MM.1S (cell line): ENCODE measurements around the gene COBL.

Experiments
- DNase-seq: peaks from one replicate; pipeline ENCODE4 v3.0.0-alpha.2; 2015
- H2AFZ ChIP-seq: fragments of 300-600 bp; sonication (generic); 2 replicates; pipeline ENCODE4 v1.6.0; 2016; ENCODE audit warnings: antibody characterized with exemption, low read length
- H3F3A ChIP-seq: fragments of 300-600 bp; sonication (generic); 2 replicates; pipeline ENCODE4 v1.6.1; 2016; ENCODE audit warnings: mild to moderate bottlenecking, antibody characterized with exemption, low read length, moderate library complexity, mixed read lengths; ENCODE audit not compliant: insufficient read depth
- H3K27ac ChIP-seq: fragments of 300-600 bp; sonication (generic); 2 replicates; pipeline ENCODE4 v1.5.1; 2016; ENCODE audit warnings: mild to moderate bottlenecking, low read length
- H3K27me3 ChIP-seq: fragments of 300-600 bp; sonication (generic); replicated peaks from 2 replicates; pipeline ENCODE4 v1.6.0; 2016; ENCODE audit warnings: low read length; ENCODE audit not compliant: insufficient read depth
- H3K36me3 ChIP-seq: fragments of 300-600 bp; sonication (generic); replicated peaks from 2 replicates; pipeline ENCODE4 v1.6.1; 2016; ENCODE audit warnings: mild to moderate bottlenecking, low read length, mixed read lengths; ENCODE audit not compliant: insufficient read depth
- H3K4me1 ChIP-seq: fragments of 300-600 bp; sonication (generic); 2 replicates; pipeline ENCODE4 v1.6.1; 2016; ENCODE audit warnings: low read length, mixed read lengths
- H3K4me2 ChIP-seq: fragments of 300-600 bp; sonication (generic); 2 replicates; pipeline ENCODE4 v1.6.0; 2016; ENCODE audit warnings: low read depth, low read length
- H3K4me3 ChIP-seq: fragments of 300-600 bp; sonication (generic); 2 replicates; pipeline ENCODE4 v1.5.1; 2016; ENCODE audit warnings: low read length, mixed read lengths
- H3K79me2 ChIP-seq: fragments of 300-600 bp; sonication (generic); 2 replicates; pipeline ENCODE4 v1.6.1; 2016; ENCODE audit warnings: mixed run types, low read length, mixed read lengths
- H3K9ac ChIP-seq: fragments of 300-600 bp; sonication (generic); 2 replicates; pipeline ENCODE4 v1.6.1; 2016; ENCODE audit warnings: low read length, mixed read lengths
- H3K9me2 ChIP-seq: fragments of 300-600 bp; sonication (generic); replicated peaks from 2 replicates; pipeline ENCODE4 v1.6.1; 2016; ENCODE audit warnings: mild to moderate bottlenecking, low read length, mixed read lengths; ENCODE audit not compliant: insufficient read depth
- H3K9me3 ChIP-seq: fragments of 300-600 bp; sonication (generic); replicated peaks from 2 replicates; pipeline ENCODE4 v1.6.1; 2016; ENCODE audit warnings: mild to moderate bottlenecking, low read length, mixed read lengths; ENCODE audit not compliant: insufficient read depth
- H4K20me1 ChIP-seq: fragments of 300-600 bp; sonication (generic); 2 replicates; pipeline ENCODE4 v1.6.1; 2016; ENCODE audit warnings: mild to moderate bottlenecking, low read length, moderate library complexity, mixed read lengths; ENCODE audit not compliant: insufficient read depth
- CTCF ChIP-seq: fragments of 300-600 bp; sonication (generic); IDR thresholded peaks from 2 replicates; pipeline ENCODE4 v1.5.1; 2016; ENCODE audit warnings: antibody characterized with exemption, low read length, mixed read lengths
- EZH2 ChIP-seq: fragments of 300-600 bp; sonication (generic); optimal IDR thresholded peaks from 2 replicates; pipeline ENCODE3; 2017; ENCODE audit warnings: low read depth, mild to moderate bottlenecking, antibody characterized with exemption, low read length, mixed read lengths
- EZH2phosphoT487 ChIP-seq: fragments of 300-600 bp; sonication (generic); IDR thresholded peaks from 2 replicates; pipeline ENCODE4 v1.6.1; 2018; ENCODE audit warnings: antibody characterized with exemption, low read length

The COBL gene

GRCh38 chr7:51025668-51026067 is 290.9 kb downstream of the COBL start:
- TF ChIP-seq EZH2 (no peak), CTCF (no peak), EZH2phosphoT487 (no peak)
- DNase-seq = no peak
- H4K20me1 ChIP-seq = no peaks in the 10 kb centered on the region
- no peak overlapping the region for H3K4me2 ChIP-seq
- no peaks in the 10 kb centered on the region for H3K4me1 ChIP-seq
- H3K9me2 ChIP-seq = no peaks in the 10 kb centered on the region
- no peak overlapping the region for H3K9ac ChIP-seq
- no peaks in the 10 kb centered on the region for H3K79me2 ChIP-seq
- no peaks in the 10 kb centered on the region for H3K27me3 ChIP-seq
- H3K27ac ChIP-seq = no peak overlapping the region
- H3F3A ChIP-seq = no peaks in the 10 kb centered on the region
- no peaks in the 10 kb centered on the region for H3K36me3 ChIP-seq
- no peak overlapping the region for H2AFZ ChIP-seq
- H3K9me3 ChIP-seq = no peaks in the 10 kb centered on the region
- H3K4me3 ChIP-seq = no peak overlapping the region

GRCh38 chr7:51024867-51025266 is 291.7 kb downstream of the COBL start:
- Histone ChIP-seq H3K9ac (no peak overlapping the region), H3F3A (no peaks in the 10 kb centered on the region), H3K4me1 (no peaks in the 10 kb centered on the region), H2AFZ (no peak overlapping the region), H3K36me3 (no peaks in the 10 kb centered on the region), H3K27me3 (no peaks in the 10 kb centered on the region), H3K79me2 (no peaks in the 10 kb centered on the region), H3K9me3 (no peaks in the 10 kb centered on the region), H3K4me2 (no peak overlapping the region), H3K4me3 (no peak overlapping the region), H3K27ac (no peak overlapping the region), H4K20me1 (no peaks in the 10 kb centered on the region), H3K9me2 (no peaks in the 10 kb centered on the region)
- DNase-seq = no peak
- TF ChIP-seq EZH2 = no peak
- no peak for TF ChIP-seq CTCF
- no peak for TF ChIP-seq EZH2phosphoT487

- H3K9me2 ChIP-seq = no peaks in the 10 kb centered on the region
- TF ChIP-seq CTCF (no peak), EZH2 (no peak)
- H3K27me3 ChIP-seq = no peaks in the 10 kb centered on the region
- no peaks in the 10 kb centered on the region for H3K9me3 ChIP-seq
- no peaks in the 10 kb centered on the region for H3K4me1 ChIP-seq
- H3K4me3 ChIP-seq = no peak overlapping the region
- H3K9ac ChIP-seq = no peak overlapping the region
- H3F3A ChIP-seq = no peaks in the 10 kb centered on the region
- H3K27ac ChIP-seq = no peak overlapping the region
- no peak for DNase-seq
- H3K4me2 ChIP-seq = no peak overlapping the region
- no peaks in the 10 kb centered on the region for H4K20me1 ChIP-seq
- H3K79me2 ChIP-seq = no peaks in the 10 kb centered on the region
- no peak overlapping the region for H2AFZ ChIP-seq
- no peaks in the 10 kb centered on the region for H3K36me3 ChIP-seq
Measured at GRCh38 chr7:51023547-51023946, 293.1 kb downstream of the COBL start.

- Histone ChIP-seq H3K36me3 (no peaks in the 10 kb centered on the region), H3K9ac (no peak overlapping the region), H3K9me2 (no peaks in the 10 kb centered on the region), H3K9me3 (no peaks in the 10 kb centered on the region), H3F3A (no peaks in the 10 kb centered on the region), H4K20me1 (no peaks in the 10 kb centered on the region), H3K27ac (no peak overlapping the region), H3K4me2 (no peak overlapping the region), H3K79me2 (no peaks in the 10 kb centered on the region), H3K4me3 (no peak overlapping the region), H3K4me1 (no peaks in the 10 kb centered on the region), H3K27me3 (no peaks in the 10 kb centered on the region), H2AFZ (no peak overlapping the region)
- TF ChIP-seq EZH2phosphoT487 = no peak
- DNase-seq = no peak
Measured at GRCh38 chr7:51022821-51023220, 293.8 kb downstream of the COBL start.
